ENCODE data around the gene ITIH4. TPM values are rescaled to one million over a fixed set of nuclear protein-coding genes. Genes with fewer than 3 reads are reported as not detected.

ITIH4 gene
- total RNA-seq, 2 experiments from 2014 or later = 35.8 to 40.4 TPM

DNA sequence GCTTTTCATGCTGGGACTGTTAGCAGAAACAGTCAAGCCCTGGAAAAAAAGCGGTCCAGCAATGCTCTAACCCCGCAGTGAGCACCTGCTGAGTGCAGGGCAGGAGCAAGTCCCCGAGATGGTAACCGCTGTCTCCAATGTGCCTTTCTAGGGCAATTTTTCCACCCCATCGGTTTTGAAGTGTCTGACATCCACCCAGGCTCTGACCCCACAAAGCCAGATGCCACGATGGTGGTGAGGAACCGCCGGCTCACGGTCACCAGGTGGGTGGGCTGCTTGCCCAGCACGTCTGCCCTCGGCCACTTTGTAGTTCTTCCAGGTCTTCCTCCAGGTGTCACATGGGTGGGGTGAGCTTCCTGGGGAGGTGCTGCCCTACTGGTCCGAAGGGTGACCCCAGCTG is 39.1 kb downstream of the ITIH4 start:
- H3K36me3 ChIP-seq (ENCODE audit: insufficient read depth, low read length) = no peaks in the 10 kb centered on the region
- DNase-seq (no peak), ATAC-seq (ENCODE audit: poor library complexity) (no peak)
- CTCF ChIA-PET = no interaction called here
- Mint-ChIP-seq H3K36me3 (ENCODE audit: low read depth) (no peaks in the 10 kb centered on the region), H3K9me3 (no peaks in the 10 kb centered on the region), H3K27me3 (no peaks in the 10 kb centered on the region), H3K4me3 (no peak overlapping the region), H3K27ac (no peak overlapping the region), H3K4me1 (ENCODE audit: low read depth) (no peaks in the 10 kb centered on the region)
- H3K27me3 ChIP-seq (ENCODE audit: control insufficient read depth in 1 of 2, insufficient read depth in 2 of 2, low read length in 2 of 2) = no peaks in the 10 kb centered on the region
- H3K4me3 ChIP-seq (ENCODE audit: low read length) = no peak overlapping the region
- intact Hi-C loops (cut with DNase I, micrococcal nuclease) = no loop called here
- H3K4me1 ChIP-seq (ENCODE audit: insufficient read depth, low read length) = no peaks in the 10 kb centered on the region
- no peak overlapping the region for H3K27ac ChIP-seq (ENCODE audit: low read depth in 1 of 2, low read length in 2 of 2)
- TF ChIP-seq CTCF (IDR thresholded peaks at IDR 0.05) = no peak
- POLR2A ChIA-PET = no interaction called here
- no peaks in the 10 kb centered on the region for H3K9me3 ChIP-seq (ENCODE audit: control insufficient read depth in 1 of 2, insufficient read depth in 1 of 2, low read length in 2 of 2)

DNA sequence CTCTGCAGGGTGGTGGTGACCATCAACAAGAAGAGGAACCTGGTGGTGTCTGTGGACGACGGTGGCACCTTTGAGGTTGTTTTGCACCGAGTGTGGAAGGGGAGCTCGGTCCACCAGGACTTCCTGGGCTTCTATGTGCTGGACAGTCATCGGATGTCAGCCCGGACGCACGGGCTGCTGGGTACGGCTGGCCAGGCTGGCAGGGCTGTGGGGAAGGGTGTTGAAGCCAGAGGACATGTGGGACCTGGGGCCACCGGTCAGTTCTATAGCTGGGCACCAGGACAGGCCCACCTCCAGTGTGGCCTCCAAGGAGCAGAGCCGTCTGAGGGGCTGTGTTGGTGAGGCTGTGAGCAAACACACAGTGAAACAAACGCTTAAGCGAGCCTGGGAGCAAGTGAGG is 39.7 kb downstream of the ITIH4 start:
- no peak for DNase-seq
- intact Hi-C loops (cut with DNase I, micrococcal nuclease) = no loop called here
- no peak overlapping the region for H3K4me3 Mint-ChIP-seq
- H3K36me3 Mint-ChIP-seq (ENCODE audit: low read depth) = no peaks in the 10 kb centered on the region
- ChIA-PET POLR2A (no interaction called here), CTCF (no interaction called here)
- no peaks in the 10 kb centered on the region for H3K4me1 Mint-ChIP-seq (ENCODE audit: low read depth)
- no peaks in the 10 kb centered on the region for H3K27me3 Mint-ChIP-seq
- ATAC-seq (ENCODE audit: poor library complexity) = no peak
- no peaks in the 10 kb centered on the region for H3K4me1 ChIP-seq (ENCODE audit: insufficient read depth, low read length)
- no peaks in the 10 kb centered on the region for H3K9me3 Mint-ChIP-seq
- H3K27me3 ChIP-seq (ENCODE audit: control insufficient read depth in 1 of 2, insufficient read depth in 2 of 2, low read length in 2 of 2) = no peaks in the 10 kb centered on the region
- H3K4me3 ChIP-seq (ENCODE audit: low read length) = no peak overlapping the region
- no peak overlapping the region for H3K27ac Mint-ChIP-seq
- H3K9me3 ChIP-seq (ENCODE audit: control insufficient read depth in 1 of 2, insufficient read depth in 1 of 2, low read length in 2 of 2) = no peaks in the 10 kb centered on the region
- no peak for TF ChIP-seq CTCF (IDR thresholded peaks at IDR 0.05)
- H3K27ac ChIP-seq (ENCODE audit: low read depth in 1 of 2, low read length in 2 of 2) = no peak overlapping the region
- no peaks in the 10 kb centered on the region for H3K36me3 ChIP-seq (ENCODE audit: insufficient read depth, low read length)

- H3K9me3 Mint-ChIP-seq = no peaks in the 10 kb centered on the region
- no peaks in the 10 kb centered on the region for H3K27me3 ChIP-seq (ENCODE audit: control insufficient read depth in 1 of 2, insufficient read depth in 2 of 2, low read length in 2 of 2)
- no peaks in the 10 kb centered on the region for H3K36me3 Mint-ChIP-seq (ENCODE audit: low read depth)
- H3K9me3 ChIP-seq (ENCODE audit: control insufficient read depth in 1 of 2, insufficient read depth in 1 of 2, low read length in 2 of 2) = no peaks in the 10 kb centered on the region
- TF ChIP-seq CTCF (IDR thresholded peaks at IDR 0.05) = no peak
- ATAC-seq (ENCODE audit: poor library complexity) (no peak), DNase-seq (no peak)
- intact Hi-C loops (cut with DNase I, micrococcal nuclease) = no loop called here
- CTCF ChIA-PET = no interaction called here
- no peak overlapping the region for H3K4me3 ChIP-seq (ENCODE audit: low read length)
- H3K27ac ChIP-seq (ENCODE audit: low read depth in 1 of 2, low read length in 2 of 2) = no peak overlapping the region
- no peaks in the 10 kb centered on the region for H3K4me1 ChIP-seq (ENCODE audit: insufficient read depth, low read length)
- H3K27ac Mint-ChIP-seq = no peak overlapping the region
- no peaks in the 10 kb centered on the region for H3K36me3 ChIP-seq (ENCODE audit: insufficient read depth, low read length)
- H3K4me1 Mint-ChIP-seq (ENCODE audit: low read depth) = no peaks in the 10 kb centered on the region
- POLR2A ChIA-PET = no interaction called here
- H3K4me3 Mint-ChIP-seq = no peak overlapping the region
- no peaks in the 10 kb centered on the region for H3K27me3 Mint-ChIP-seq
Observed at GRCh38 chr3:52790337-52790736, 40.1 kb downstream of the ITIH4 start.

Data from CD4-positive, alpha-beta T cell (primary cell).